ENCODE results near the gene STMN3. TPM values are rescaled to one million over a fixed set of nuclear protein-coding genes. Genes with fewer than 3 reads are reported as not detected.
A peak's percentile ranks its signal among the peaks of the same experiment; 100 is the strongest.

STMN3 gene
- total RNA-seq, 2 donors from 2014 or later, result 5.6 to 7.8 TPM

DNA sequence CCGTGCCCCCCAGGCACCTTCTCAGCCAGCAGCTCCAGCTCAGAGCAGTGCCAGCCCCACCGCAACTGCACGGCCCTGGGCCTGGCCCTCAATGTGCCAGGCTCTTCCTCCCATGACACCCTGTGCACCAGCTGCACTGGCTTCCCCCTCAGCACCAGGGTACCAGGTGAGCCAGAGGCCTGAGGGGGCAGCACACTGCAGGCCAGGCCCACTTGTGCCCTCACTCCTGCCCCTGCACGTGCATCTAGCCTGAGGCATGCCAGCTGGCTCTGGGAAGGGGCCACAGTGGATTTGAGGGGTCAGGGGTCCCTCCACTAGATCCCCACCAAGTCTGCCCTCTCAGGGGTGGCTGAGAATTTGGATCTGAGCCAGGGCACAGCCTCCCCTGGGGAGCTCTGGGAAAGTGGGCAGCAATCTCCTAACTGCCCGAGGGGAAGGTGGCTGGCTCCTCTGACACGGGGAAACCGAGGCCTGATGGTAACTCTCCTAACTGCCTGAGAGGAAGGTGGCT lies 44.2 kb upstream of the STMN3 start:
- 57 to 65% methylated on average over 3 to 5 of the region's 7 CpGs for WGBS, 2 donors
- no peak overlapping the region for H3K27ac ChIP-seq
- no peaks in the 10 kb centered on the region for H3K9me3 ChIP-seq
- no peak overlapping the region for H3K4me3 ChIP-seq
- H3K36me3 ChIP-seq (replicated peaks in 1 of 2; ENCODE audit: insufficient read depth in 1 of 2, low read depth in 2 of 2), result no peaks in the 10 kb centered on the region
- H3K4me1 ChIP-seq, result peaks cover 37% of the 10 kb centered on the region
- intact Hi-C loops (cut with DNase I), result no loop called here
- TF ChIP-seq POLR2A (IDR thresholded peaks at IDR 0.05), result no peak
- TF ChIP-seq, protein P1, sequence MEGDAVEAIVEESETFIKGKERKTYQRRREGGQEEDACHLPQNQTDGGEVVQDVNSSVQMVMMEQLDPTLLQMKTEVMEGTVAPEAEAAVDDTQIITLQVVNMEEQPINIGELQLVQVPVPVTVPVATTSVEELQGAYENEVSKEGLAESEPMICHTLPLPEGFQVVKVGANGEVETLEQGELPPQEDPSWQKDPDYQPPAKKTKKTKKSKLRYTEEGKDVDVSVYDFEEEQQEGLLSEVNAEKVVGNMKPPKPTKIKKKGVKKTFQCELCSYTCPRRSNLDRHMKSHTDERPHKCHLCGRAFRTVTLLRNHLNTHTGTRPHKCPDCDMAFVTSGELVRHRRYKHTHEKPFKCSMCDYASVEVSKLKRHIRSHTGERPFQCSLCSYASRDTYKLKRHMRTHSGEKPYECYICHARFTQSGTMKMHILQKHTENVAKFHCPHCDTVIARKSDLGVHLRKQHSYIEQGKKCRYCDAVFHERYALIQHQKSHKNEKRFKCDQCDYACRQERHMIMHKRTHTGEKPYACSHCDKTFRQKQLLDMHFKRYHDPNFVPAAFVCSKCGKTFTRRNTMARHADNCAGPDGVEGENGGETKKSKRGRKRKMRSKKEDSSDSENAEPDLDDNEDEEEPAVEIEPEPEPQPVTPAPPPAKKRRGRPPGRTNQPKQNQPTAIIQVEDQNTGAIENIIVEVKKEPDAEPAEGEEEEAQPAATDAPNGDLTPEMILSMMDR (IDR thresholded peaks at IDR 0.05), result no peak
- H3K27me3 ChIP-seq, result no peaks in the 10 kb centered on the region
- ATAC-seq (no peak), DNase-seq (peak in 2 of 4 donors; percentile 9 to 20)

DNA sequence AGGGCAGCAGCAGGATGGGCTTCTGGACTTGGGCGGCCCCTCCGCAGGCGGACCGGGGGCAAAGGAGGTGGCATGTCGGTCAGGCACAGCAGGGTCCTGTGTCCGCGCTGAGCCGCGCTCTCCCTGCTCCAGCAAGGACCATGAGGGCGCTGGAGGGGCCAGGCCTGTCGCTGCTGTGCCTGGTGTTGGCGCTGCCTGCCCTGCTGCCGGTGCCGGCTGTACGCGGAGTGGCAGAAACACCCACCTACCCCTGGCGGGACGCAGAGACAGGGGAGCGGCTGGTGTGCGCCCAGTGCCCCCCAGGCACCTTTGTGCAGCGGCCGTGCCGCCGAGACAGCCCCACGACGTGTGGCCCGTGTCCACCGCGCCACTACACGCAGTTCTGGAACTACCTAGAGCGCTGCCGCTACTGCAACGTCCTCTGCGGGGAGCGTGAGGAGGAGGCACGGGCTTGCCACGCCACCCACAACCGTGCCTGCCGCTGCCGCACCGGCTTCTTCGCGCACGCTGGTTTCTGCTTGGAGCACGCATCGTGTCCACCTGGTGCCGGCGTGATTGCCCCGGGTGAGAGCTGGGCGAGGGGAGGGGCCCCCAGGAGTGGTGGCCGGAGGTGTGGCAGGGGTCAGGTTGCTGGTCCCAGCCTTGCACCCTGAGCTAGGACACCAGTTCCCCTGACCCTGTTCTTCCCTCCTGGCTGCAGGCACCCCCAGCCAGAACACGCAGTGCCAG lies 43.6 kb upstream of the STMN3 start, which contains the start of gene TNFRSF6B:
TNFRSF6B (plus strand) TSS at position 25 of the 729 bp plus-strand sequence; CDS start at position 141, 116 bp downstream.
- no peak for ATAC-seq
- H3K9me3 ChIP-seq, result no peaks in the 10 kb centered on the region

GRCh38 chr20:63696306-63696627 lies 43.0 kb upstream of the STMN3 start:
- 21 to 37% methylated on average over 3 to 6 of the region's 6 CpGs for WGBS, 2 donors
- no peaks in the 10 kb centered on the region for H3K27me3 ChIP-seq
- no peaks in the 10 kb centered on the region for H3K36me3 ChIP-seq (replicated peaks in 1 of 2; ENCODE audit: insufficient read depth in 1 of 2, low read depth in 2 of 2)
- peaks cover 37% of the 10 kb centered on the region for H3K4me1 ChIP-seq
- TF ChIP-seq POLR2A (IDR thresholded peaks at IDR 0.05), result no peak
- TF ChIP-seq, protein P1 (IDR thresholded peaks at IDR 0.05), result no peak
- H3K4me3 ChIP-seq, result no peak overlapping the region
- DNase-seq (peak in 3 of 4 donors; percentile 19 to 43 (median 37)), ATAC-seq (peak; percentile 17)
- no peaks in the 10 kb centered on the region for H3K9me3 ChIP-seq
- H3K27ac ChIP-seq, result no peak overlapping the region
- intact Hi-C loops (cut with DNase I), result no loop called here

More for the DNA sequence above, 43.6 kb upstream of the STMN3 start, which contains the start of gene TNFRSF6B:
- Histone ChIP-seq H3K4me1 (peaks cover 37% of the 10 kb centered on the region), H3K27me3 (no peaks in the 10 kb centered on the region), H3K4me3 (no peak within 1 kb of the TSS), H3K36me3 (replicated peaks in 1 of 2; ENCODE audit: insufficient read depth in 1 of 2, low read depth in 2 of 2) (no peaks in the 10 kb centered on the region), H3K27ac (no peak within 1 kb of the TSS)
- intact Hi-C loops (cut with DNase I), result no loop called here
- peak in 2 of 3 donors; percentile 1 to 12 for TF ChIP-seq POLR2A (IDR thresholded peaks at IDR 0.05)
- TF ChIP-seq, protein P1 (IDR thresholded peaks at IDR 0.05), result no peak
- peak in 2 of 4 donors; percentile 19 for DNase-seq
- 13 to 17% methylated on average over 1 to 52 of the region's 52 CpGs for WGBS, 2 donors

GRCh38 chr20:63695424-63696305 lies 42.4 kb upstream of the STMN3 start:
- peak in 1 of 4 donors; percentile 13 for DNase-seq
- WGBS, 2 donors, result 78% methylated on average over 8 to 22 of the region's 25 CpGs
- Histone ChIP-seq H3K27ac (no peak overlapping the region), H3K27me3 (no peaks in the 10 kb centered on the region), H3K4me1 (peaks cover 37% of the 10 kb centered on the region), H3K36me3 (replicated peaks in 1 of 2; ENCODE audit: insufficient read depth in 1 of 2, low read depth in 2 of 2) (no peaks in the 10 kb centered on the region), H3K9me3 (no peaks in the 10 kb centered on the region), H3K4me3 (no peak overlapping the region)
- intact Hi-C loops (cut with DNase I), result no loop called here
- TF ChIP-seq POLR2A (IDR thresholded peaks at IDR 0.05), result no peak
- TF ChIP-seq, protein P1 (IDR thresholded peaks at IDR 0.05), result no peak
- ATAC-seq, result no peak

All from body of pancreas (tissue), 4 donors.